Effector memory CD8-positive, alpha-beta T cell (primary cell): ENCODE measurements around the gene SDR42E1.

ENCODE experiments used
- ATAC-seq: fragments of 150-1000 bp; cut with Tn5 transposase; replicated peaks from 2 replicates; pipeline ENCODE4 v1.10.0; 2021; ENCODE audit warnings: mild to moderate bottlenecking, moderate library complexity
- DNase-seq, 3 experiments: peaks; one replicate each; pipeline ENCODE4 v3.0.0; 2021
- H3K27ac Mint-ChIP-seq, 2 donors: one replicate each; pipeline ENCODE4 v1.8.0; 2022; ENCODE audit warnings: mild to moderate bottlenecking in 2 of 2, mixed read lengths in 2 of 2, moderate library complexity in 2 of 2
- H3K27me3 Mint-ChIP-seq, 2 donors: one replicate each; pipeline ENCODE4 v1.8.0; 2022; ENCODE audit warnings: mixed read lengths in 2 of 2
- H3K36me3 Mint-ChIP-seq: one replicate; pipeline ENCODE4 v1.8.0; 2022; ENCODE audit warnings: mild to moderate bottlenecking, moderate library complexity, mixed read lengths; ENCODE audit not compliant: insufficient read depth
- H3K4me1 Mint-ChIP-seq, 2 donors: one replicate each; pipeline ENCODE4 v1.8.0; 2022; ENCODE audit warnings: low read depth in 2 of 2, mixed read lengths in 2 of 2
- H3K4me3 Mint-ChIP-seq, 2 donors: one replicate each; pipeline ENCODE4 v1.8.0; 2022; ENCODE audit warnings: mild to moderate bottlenecking in 2 of 2, mixed read lengths in 2 of 2, moderate library complexity in 2 of 2
- H3K9me3 Mint-ChIP-seq, 2 donors: one replicate each; pipeline ENCODE4 v1.8.0; 2022; ENCODE audit warnings: mixed read lengths in 2 of 2

Gene SDR42E1

GRCh38 chr16:82046541-82046940 is 35.3 kb upstream of the SDR42E1 start:
- Mint-ChIP-seq H3K9me3 (no peaks in the 10 kb centered on the region), H3K27me3 (peaks cover 6 to 31% of the 10 kb centered on the region in 2 donors), H3K4me1 (no peaks in the 10 kb centered on the region), H3K27ac (no peak overlapping the region), H3K36me3 (no peaks in the 10 kb centered on the region), H3K4me3 (no peak overlapping the region)
- no peak for DNase-seq
- no peak for ATAC-seq

DNA sequence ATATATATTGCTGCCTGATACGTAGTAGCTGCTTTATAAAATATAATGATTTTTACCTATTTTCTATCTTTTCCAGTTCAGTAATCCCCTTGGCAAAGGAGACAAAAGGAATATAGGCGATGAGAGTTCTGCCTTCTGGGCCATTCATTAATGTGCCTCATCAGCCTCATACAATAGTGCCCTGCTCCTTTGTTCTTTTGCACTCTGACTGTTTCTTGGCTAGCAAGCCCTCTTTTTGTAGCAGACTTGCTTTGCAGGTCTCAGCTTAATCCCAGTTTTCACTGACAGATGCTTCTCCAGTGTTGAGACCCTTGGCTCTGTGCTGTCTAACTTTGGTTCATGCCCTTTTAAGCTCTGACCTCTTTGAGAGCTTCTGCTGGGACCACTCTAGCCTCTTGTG is 34.2 kb upstream of the SDR42E1 start:
- DNase-seq: no peak
- Mint-ChIP-seq H3K9me3 (no peaks in the 10 kb centered on the region), H3K4me1 (no peaks in the 10 kb centered on the region), H3K36me3 (no peaks in the 10 kb centered on the region), H3K27ac (no peak overlapping the region), H3K4me3 (no peak overlapping the region), H3K27me3 (peaks cover 15 to 27% of the 10 kb centered on the region in 2 donors)
- no peak for ATAC-seq

DNA sequence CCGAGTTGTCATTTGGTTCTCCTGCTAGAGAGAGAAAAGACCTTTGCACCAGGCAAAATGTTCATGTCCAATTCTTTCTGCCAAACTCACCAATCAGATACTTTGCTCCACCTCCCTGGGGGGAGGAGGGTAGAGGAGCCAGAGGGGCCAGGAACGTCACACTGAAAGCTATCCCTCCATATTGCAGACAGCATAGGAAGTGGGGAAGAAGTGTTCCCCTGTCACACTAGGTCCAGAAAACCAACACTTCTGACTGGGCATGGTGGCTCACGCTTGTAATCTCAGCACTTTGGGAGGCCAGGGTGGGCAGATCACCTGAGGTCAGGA is 33.3 kb upstream of the SDR42E1 start:
- Mint-ChIP-seq H3K4me1 (no peaks in the 10 kb centered on the region), H3K9me3 (no peaks in the 10 kb centered on the region), H3K27ac (no peak overlapping the region), H3K27me3 (peaks cover 24% of the 10 kb centered on the region in 2 donors), H3K36me3 (no peaks in the 10 kb centered on the region), H3K4me3 (no peak overlapping the region)
- no peak for DNase-seq
- no peak for ATAC-seq

DNA sequence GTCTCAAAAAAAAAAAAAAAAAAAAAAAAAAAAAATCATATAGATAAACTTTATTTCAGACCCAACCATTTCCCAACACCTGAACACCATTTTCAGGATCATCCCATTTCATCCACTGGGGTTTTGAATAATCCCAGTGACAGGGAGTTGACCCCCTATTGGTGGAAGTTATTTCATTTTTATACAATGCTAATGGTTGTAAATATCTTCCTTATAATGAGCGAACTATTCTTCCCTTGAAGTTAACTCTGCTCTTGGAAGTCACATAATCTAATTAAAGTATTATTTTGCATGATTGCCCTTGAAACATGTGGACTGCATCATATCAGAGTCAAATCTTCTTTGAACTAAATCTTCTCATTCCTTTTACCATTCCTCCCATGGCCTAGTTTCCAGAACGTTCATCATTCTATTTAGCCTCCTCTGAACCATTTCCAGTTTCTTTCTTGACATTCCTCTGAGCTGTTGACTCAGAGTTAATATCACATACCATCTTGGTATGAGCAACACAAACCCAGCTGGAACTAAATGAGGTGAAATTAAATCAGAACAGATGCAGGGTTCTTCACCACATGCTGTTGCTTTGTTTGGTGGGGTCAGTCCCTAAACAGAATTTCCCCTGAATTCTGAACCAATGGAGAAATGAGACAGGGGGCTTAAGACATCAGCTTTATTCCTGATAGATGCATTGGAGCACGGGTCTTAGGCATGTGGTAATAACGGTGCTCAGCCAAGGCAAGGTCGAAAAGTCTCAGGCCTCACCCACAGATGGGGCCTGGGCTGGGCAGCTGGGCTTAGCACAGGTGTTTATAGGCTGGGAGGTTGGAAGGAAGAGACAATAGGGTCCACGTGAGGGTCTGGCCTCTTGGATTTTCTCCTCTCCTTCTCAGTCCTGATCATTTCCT is 32.7 kb upstream of the SDR42E1 start:
- Mint-ChIP-seq H3K4me1 (no peaks in the 10 kb centered on the region), H3K36me3 (no peaks in the 10 kb centered on the region), H3K27me3 (peaks cover 26 to 28% of the 10 kb centered on the region in 2 donors), H3K27ac (no peak overlapping the region), H3K9me3 (no peaks in the 10 kb centered on the region), H3K4me3 (no peak overlapping the region)
- DNase-seq (no peak), ATAC-seq (no peak)

GRCh38 chr16:82042846-82043245 is 31.6 kb upstream of the SDR42E1 start:
- DNase-seq: no peak
- no peaks in the 10 kb centered on the region for H3K9me3 Mint-ChIP-seq
- no peak overlapping the region for H3K27ac Mint-ChIP-seq
- H3K27me3 Mint-ChIP-seq: peaks cover 24 to 35% of the 10 kb centered on the region in 2 donors
- H3K4me3 Mint-ChIP-seq: no peak overlapping the region
- H3K36me3 Mint-ChIP-seq: no peaks in the 10 kb centered on the region
- ATAC-seq: no peak
- H3K4me1 Mint-ChIP-seq: no peaks in the 10 kb centered on the region

GRCh38 chr16:82042144-82042543 is 30.9 kb upstream of the SDR42E1 start:
- no peaks in the 10 kb centered on the region for H3K4me1 Mint-ChIP-seq
- no peaks in the 10 kb centered on the region for H3K9me3 Mint-ChIP-seq
- no peaks in the 10 kb centered on the region for H3K36me3 Mint-ChIP-seq
- ATAC-seq (no peak), DNase-seq (no peak)
- peaks cover 17 to 35% of the 10 kb centered on the region in 2 donors for H3K27me3 Mint-ChIP-seq
- no peak overlapping the region for H3K4me3 Mint-ChIP-seq
- no peak overlapping the region for H3K27ac Mint-ChIP-seq

DNA sequence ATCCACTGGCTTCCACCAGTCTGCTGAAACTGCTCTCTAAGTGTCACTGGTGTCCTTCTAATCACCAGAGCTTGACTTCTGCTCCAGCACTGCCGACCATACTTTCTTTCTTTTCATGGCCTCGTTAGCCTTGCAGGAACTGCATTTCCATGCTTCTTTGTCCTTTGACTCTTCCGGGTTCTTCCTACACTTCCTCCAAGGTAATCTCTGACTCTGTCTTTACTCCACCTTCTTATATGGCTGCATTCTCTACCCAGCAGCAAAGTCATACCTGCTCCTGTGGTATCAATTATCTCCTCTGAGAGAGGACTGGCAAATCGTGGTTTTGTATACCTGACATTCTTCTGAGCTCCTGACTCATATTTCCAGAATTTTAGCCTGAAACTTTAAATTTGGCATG is 30.3 kb upstream of the SDR42E1 start:
- H3K9me3 Mint-ChIP-seq: no peaks in the 10 kb centered on the region
- no peak overlapping the region for H3K27ac Mint-ChIP-seq
- DNase-seq: no peak
- no peaks in the 10 kb centered on the region for H3K4me1 Mint-ChIP-seq
- H3K27me3 Mint-ChIP-seq: peaks cover 15 to 36% of the 10 kb centered on the region in 2 donors
- H3K4me3 Mint-ChIP-seq: no peak overlapping the region
- no peak for ATAC-seq
- H3K36me3 Mint-ChIP-seq: no peaks in the 10 kb centered on the region

GRCh38 chr16:82040296-82040695 is 29.0 kb upstream of the SDR42E1 start:
- Mint-ChIP-seq H3K4me1 (no peaks in the 10 kb centered on the region), H3K4me3 (no peak overlapping the region), H3K27ac (no peak overlapping the region), H3K36me3 (no peaks in the 10 kb centered on the region), H3K27me3 (peaks cover 21 to 40% of the 10 kb centered on the region in 2 donors), H3K9me3 (no peaks in the 10 kb centered on the region)
- DNase-seq (no peak), ATAC-seq (no peak)

DNA sequence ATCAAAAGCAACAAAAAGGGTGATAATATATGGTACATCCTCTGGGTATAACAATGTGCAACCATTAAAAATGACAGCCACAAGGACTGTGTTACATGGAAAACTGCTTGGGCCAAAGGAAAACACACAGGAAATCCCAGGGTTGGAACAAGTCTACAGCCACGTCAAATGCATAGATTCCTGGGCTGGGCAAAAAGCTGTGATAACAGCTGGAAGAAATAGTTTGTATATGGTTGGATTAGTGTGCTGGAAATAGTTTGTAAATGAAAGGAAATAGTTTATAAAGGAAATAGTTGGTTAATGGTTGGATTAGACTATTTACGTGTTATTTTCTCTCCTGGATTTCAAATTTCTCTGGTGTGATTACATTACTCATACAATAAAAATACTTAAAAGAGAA is 26.4 kb upstream of the SDR42E1 start:
- peaks cover 34 to 53% of the 10 kb centered on the region in 2 donors for H3K27me3 Mint-ChIP-seq
- H3K36me3 Mint-ChIP-seq: peaks cover 3% of the 10 kb centered on the region
- no peak for ATAC-seq
- H3K4me1 Mint-ChIP-seq: no peaks in the 10 kb centered on the region
- H3K27ac Mint-ChIP-seq: no peak overlapping the region
- DNase-seq: no peak
- H3K9me3 Mint-ChIP-seq: no peaks in the 10 kb centered on the region
- H3K4me3 Mint-ChIP-seq: no peak overlapping the region

- no peak for ATAC-seq
- Mint-ChIP-seq H3K27ac (no peak overlapping the region), H3K4me3 (no peak overlapping the region), H3K9me3 (no peaks in the 10 kb centered on the region), H3K36me3 (peaks cover 3% of the 10 kb centered on the region), H3K4me1 (no peaks in the 10 kb centered on the region), H3K27me3 (peaks cover 38 to 58% of the 10 kb centered on the region in 2 donors)
- no peak for DNase-seq
Measured at GRCh38 chr16:82037251-82037650, 26.0 kb upstream of the SDR42E1 start.

GRCh38 chr16:82034981-82035612 is 23.8 kb upstream of the SDR42E1 start, which contains the start of gene HSD17B2:
TSS of gene HSD17B2 (plus strand) at chr16:82035253. CDS start at chr16:82035425, 172 bp downstream.
- ATAC-seq (no peak), DNase-seq (no peak)
- Mint-ChIP-seq H3K9me3 (no peaks in the 10 kb centered on the region), H3K27ac (no peak within 1 kb of the TSS), H3K4me3 (no peak within 1 kb of the TSS), H3K36me3 (peaks cover 3% of the 10 kb centered on the region), H3K4me1 (no peaks in the 10 kb centered on the region), H3K27me3 (peaks cover 41 to 48% of the 10 kb centered on the region in 2 donors)

GRCh38 chr16:82033683-82034300 is 22.5 kb upstream of the SDR42E1 start:
- peaks cover 3% of the 10 kb centered on the region for H3K36me3 Mint-ChIP-seq
- no peaks in the 10 kb centered on the region for H3K9me3 Mint-ChIP-seq
- peaks cover 31 to 40% of the 10 kb centered on the region in 2 donors for H3K27me3 Mint-ChIP-seq
- H3K4me3 Mint-ChIP-seq: no peak overlapping the region
- no peaks in the 10 kb centered on the region for H3K4me1 Mint-ChIP-seq
- no peak overlapping the region for H3K27ac Mint-ChIP-seq
- no peak for ATAC-seq
- DNase-seq: no peak

- peaks cover 25 to 32% of the 10 kb centered on the region in 2 donors for H3K27me3 Mint-ChIP-seq
- H3K27ac Mint-ChIP-seq: no peak overlapping the region
- peaks cover 3% of the 10 kb centered on the region for H3K36me3 Mint-ChIP-seq
- no peaks in the 10 kb centered on the region for H3K4me1 Mint-ChIP-seq
- DNase-seq (no peak), ATAC-seq (no peak)
- no peaks in the 10 kb centered on the region for H3K9me3 Mint-ChIP-seq
- no peak overlapping the region for H3K4me3 Mint-ChIP-seq
Measured at GRCh38 chr16:82033006-82033405, 21.7 kb upstream of the SDR42E1 start.
